Activated CD4-positive, alpha-beta T cell treated with anti-CD3 and anti-CD28 coated beads for 36 hours (primary cell): Measurements from ENCODE around the gene GLT6D1. TPM values are rescaled to one million over a fixed set of nuclear protein-coding genes. Genes with fewer than 3 reads are reported as not detected.
"Not testable (repeated sequence)": the region's sequence is repeated elsewhere in the genome, so short reads cannot be mapped to it uniquely, and the experiment has no call there.

Experiments
- ATAC-seq: fragments of 200-7000 bp; cut with Tn5 transposase; one replicate; pipeline ENCODE4 v1.10.0; 2021; ENCODE audit warnings: mild to moderate bottlenecking, moderate library complexity
- CTCF ChIA-PET: fragments of 350-600 bp; sonication (Branson Sonifier 250); formaldehyde crosslinking; loops from one replicate; lab custom pipeline; 2021; ENCODE audit warnings: antibody characterized with exemption; lab: Charles Lee
- POLR2A ChIA-PET: fragments of 350-600 bp; sonication (Branson Sonifier 250); formaldehyde crosslinking; loops from one replicate; lab custom pipeline; 2021; ENCODE audit warnings: antibody characterized with exemption, inconsistent platforms; lab: Charles Lee
- DNase-seq: peaks from one replicate; pipeline ENCODE4 v3.0.0-alpha.2; 2020
- H3K27ac Mint-ChIP-seq: one replicate; pipeline ENCODE4 v1.8.0; 2021; ENCODE audit warnings: mixed read lengths
- H3K27me3 Mint-ChIP-seq: one replicate; pipeline ENCODE4 v1.8.0; 2021; ENCODE audit warnings: mixed read lengths
- H3K36me3 Mint-ChIP-seq: one replicate; pipeline ENCODE4 v1.8.0; 2021; ENCODE audit warnings: low read depth, mixed read lengths
- H3K4me1 Mint-ChIP-seq: one replicate; pipeline ENCODE4 v1.8.0; 2021; ENCODE audit warnings: mixed read lengths
- H3K4me3 Mint-ChIP-seq: one replicate; pipeline ENCODE4 v1.8.0; 2021; ENCODE audit warnings: mild to moderate bottlenecking, moderate library complexity, mixed read lengths
- H3K9me3 Mint-ChIP-seq: one replicate; pipeline ENCODE4 v1.8.0; 2021; ENCODE audit warnings: low read depth, mixed read lengths
- intact Hi-C, 2 experiments: fragments of 100-400 bp; cut with DNase I in 1 of 2; cut with micrococcal nuclease in 1 of 2; formaldehyde crosslinking; loops; one replicate each; pipeline versions ENCODE4 v1.14.2 to v1.15.1; 2022 to 2024; cut with DNase I, micrococcal nuclease
- total RNA-seq, 2 experiments: library from RNA; stranded (reverse); gene quantifications; one replicate each; pipeline ENCODE4 v1.2.3, GENCODE V29; 2021

The GLT6D1 gene
- total RNA-seq, 2 experiments from 2014 or later, result not detected

DNA sequence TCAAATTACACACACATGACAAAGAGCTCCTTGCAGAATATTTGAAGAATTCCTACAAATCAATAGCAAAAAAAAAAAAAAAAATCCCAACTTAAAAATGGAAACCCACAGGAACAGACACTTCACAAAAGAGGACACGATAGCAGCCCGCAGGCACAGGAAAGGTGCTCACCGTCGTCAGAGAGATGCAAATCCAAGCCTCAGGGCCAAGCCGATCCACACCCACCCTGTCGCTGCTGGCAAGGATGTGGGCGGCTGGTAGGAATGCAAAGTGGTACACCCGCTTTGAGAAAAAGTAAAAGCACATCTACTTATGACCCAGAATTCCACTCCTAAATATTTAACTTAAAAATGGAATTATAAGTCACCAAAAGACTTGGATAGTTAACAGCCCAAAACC, 34.6 kb upstream of the GLT6D1 start:
- H3K27ac Mint-ChIP-seq, result no peak overlapping the region
- H3K27me3 Mint-ChIP-seq, result peaks cover 2% of the 10 kb centered on the region
- no peaks in the 10 kb centered on the region for H3K9me3 Mint-ChIP-seq
- H3K4me1 Mint-ChIP-seq, result no peaks in the 10 kb centered on the region
- POLR2A ChIA-PET, result no interaction called here
- intact Hi-C loops, result no loop called here
- H3K36me3 Mint-ChIP-seq, result no peaks in the 10 kb centered on the region
- H3K4me3 Mint-ChIP-seq, result no peak overlapping the region
- CTCF ChIA-PET, result no interaction called here
- DNase-seq (no peak), ATAC-seq (no peak)

DNA sequence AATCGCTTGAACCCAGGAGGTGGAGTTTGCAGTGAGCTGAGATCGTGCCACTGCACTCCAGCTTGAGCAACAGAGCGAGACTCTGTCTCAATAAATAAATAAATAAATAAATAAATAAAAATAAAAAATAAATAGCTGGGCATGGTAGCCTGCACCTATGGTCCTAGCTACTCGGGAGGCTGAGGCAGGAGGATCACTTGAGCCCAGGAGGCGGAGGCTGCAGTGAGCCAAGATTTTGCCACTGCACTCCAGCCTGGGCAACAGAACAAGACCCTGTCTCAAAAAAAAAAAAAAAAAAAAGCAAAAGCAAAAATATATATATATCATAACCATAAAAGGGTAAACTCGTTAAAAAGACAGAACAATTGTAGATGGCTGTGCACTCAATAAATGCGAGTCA, 33.4 kb upstream of the GLT6D1 start:
- H3K27me3 Mint-ChIP-seq, intact Hi-C loops, POLR2A ChIA-PET, H3K36me3 Mint-ChIP-seq, H3K4me3 Mint-ChIP-seq, DNase-seq, H3K9me3 Mint-ChIP-seq, H3K4me1 Mint-ChIP-seq, CTCF ChIA-PET, H3K27ac Mint-ChIP-seq, ATAC-seq: not testable (repeated sequence)

DNA sequence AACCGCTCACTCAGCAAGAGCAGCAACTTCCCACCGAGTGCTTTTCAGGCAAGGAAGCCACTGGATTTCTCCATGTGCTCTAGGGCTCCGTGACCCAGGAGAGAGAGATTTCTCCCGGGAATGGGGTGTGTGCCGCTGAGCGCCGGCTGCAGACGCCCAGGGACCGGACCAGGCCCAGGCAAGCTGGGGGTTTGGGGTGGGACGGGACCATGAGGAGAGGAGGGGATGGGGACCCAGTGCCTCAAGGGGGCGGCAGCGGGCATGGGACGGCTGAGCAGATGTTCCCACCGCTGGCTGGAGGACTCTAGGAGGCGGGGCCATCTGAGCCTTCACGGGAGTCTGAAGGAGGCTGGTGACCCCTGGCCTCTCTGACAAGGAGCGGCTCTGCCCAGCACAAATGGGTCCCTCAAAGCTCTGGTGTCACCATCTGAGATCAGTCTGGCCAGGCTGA, 32.3 kb upstream of the GLT6D1 start:
- Mint-ChIP-seq H3K9me3 (no peaks in the 10 kb centered on the region), H3K4me1 (no peaks in the 10 kb centered on the region), H3K27me3 (peaks cover 2% of the 10 kb centered on the region), H3K4me3 (no peak overlapping the region), H3K27ac (no peak overlapping the region), H3K36me3 (no peaks in the 10 kb centered on the region)
- POLR2A ChIA-PET, result no interaction called here
- ATAC-seq (no peak), DNase-seq (no peak)
- intact Hi-C loops, result no loop called here
- CTCF ChIA-PET, result no interaction called here

DNA sequence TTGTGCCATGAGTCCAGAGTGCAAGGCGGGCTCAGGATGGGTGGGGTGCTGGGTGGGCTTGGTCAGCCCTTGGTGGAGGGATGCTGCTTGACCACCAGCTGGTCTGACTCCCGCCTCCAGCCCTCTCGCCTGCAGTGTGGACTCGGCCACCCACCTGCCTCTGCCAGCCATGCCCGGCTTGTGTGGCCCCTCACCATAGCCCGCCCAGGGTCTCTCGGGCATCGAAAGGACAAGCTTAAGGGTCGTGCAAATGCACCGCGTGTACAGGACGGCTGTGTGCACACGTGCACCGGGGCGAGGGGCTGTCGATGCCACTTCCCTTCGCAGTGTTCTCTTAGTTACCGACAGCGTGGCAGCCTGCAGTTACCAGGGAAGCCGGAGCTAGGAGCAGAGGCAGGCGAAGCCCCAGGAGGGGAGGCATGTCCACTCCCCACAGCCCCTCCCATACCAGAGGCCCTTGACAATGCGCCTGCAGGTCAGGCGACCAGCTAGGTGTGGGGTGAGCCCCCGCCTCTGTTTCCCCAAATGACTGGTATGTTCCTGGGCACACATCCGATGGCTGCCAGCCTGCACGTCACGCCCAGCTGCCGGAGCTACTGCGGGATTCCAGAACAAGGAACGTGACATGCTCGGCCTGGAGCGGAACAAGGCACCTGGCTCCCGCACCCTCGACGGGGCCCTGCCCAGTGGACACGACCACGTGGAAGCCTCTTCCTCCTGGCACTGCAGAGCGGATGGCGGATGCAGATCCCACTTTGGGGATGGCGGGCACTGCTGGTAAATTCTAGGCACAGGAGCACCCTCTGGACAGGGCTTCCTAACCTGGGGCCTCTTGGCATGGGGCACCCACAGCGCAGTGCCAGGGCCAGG, 31.6 kb upstream of the GLT6D1 start:
- no peak for ATAC-seq

DNA sequence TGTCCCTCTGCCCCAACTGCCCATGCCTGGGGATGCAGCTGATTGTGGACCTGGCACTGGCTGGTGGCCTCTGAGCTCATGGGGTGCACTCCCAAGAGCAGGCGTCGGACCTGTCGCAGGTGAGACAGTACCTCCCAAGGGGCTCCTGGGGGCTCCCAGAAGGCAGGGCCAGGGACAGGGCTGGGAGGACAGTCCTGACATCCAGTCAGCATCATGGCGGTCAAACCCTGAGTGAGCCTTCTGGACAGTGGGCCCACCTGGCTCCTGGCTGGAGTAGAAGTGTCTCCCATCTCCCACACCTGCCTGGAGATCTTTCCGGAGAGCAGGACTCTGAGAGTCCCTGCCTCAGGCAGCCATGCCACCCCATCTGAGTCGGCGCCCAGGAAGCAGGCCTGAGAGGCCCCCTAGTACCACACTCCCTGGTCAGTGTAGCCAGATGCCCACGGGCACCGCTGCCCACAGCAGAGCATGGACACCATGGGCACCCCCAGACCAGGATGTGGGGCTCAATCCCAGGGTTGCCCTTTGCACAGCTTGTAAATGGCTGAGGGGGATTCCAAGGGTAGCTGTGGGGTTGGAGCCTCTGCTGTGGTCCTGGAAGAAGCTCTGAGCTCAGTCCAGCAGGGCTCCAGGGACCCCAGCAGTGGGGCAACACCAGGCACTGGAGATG, 30.4 kb upstream of the GLT6D1 start:
- H3K4me3 Mint-ChIP-seq, result no peak overlapping the region
- H3K4me1 Mint-ChIP-seq, result no peaks in the 10 kb centered on the region
- H3K27ac Mint-ChIP-seq, result no peak overlapping the region
- no peak for ATAC-seq
- DNase-seq, result no peak
- no peaks in the 10 kb centered on the region for H3K36me3 Mint-ChIP-seq
- intact Hi-C loops, result no loop called here
- H3K27me3 Mint-ChIP-seq, result peaks cover 4% of the 10 kb centered on the region
- ChIA-PET CTCF (no interaction called here), POLR2A (no interaction called here)
- no peaks in the 10 kb centered on the region for H3K9me3 Mint-ChIP-seq

More for the DNA sequence above, 31.6 kb upstream of the GLT6D1 start:
- no peaks in the 10 kb centered on the region for H3K9me3 Mint-ChIP-seq
- intact Hi-C loops, result no loop called here
- DNase-seq, result no peak
- peaks cover 4% of the 10 kb centered on the region for H3K27me3 Mint-ChIP-seq
- H3K27ac Mint-ChIP-seq, result no peak overlapping the region
- POLR2A ChIA-PET, result no interaction called here
- CTCF ChIA-PET, result no interaction called here
- H3K4me3 Mint-ChIP-seq, result no peak overlapping the region
- H3K4me1 Mint-ChIP-seq, result no peaks in the 10 kb centered on the region
- H3K36me3 Mint-ChIP-seq, result no peaks in the 10 kb centered on the region

DNA sequence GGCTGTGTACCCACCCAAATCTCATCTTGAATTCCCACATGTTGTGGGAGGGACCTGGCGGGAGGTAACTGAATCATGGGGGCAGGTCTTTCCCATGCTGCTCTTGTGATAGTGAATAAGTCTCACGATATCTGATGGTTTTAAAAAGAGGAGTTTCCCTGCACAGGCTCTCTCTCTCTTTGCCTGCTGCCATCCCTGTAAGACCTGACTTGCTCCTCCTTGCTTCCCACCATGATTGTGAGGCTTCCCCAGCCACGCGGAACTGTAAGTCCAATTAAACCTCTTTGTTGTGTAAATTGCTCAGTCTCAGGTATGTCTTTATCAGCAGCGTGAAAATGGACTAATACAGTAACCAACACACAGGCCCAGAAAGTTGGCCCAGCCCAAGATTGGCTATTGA, 29.7 kb upstream of the GLT6D1 start:
- DNase-seq, H3K4me3 Mint-ChIP-seq, H3K9me3 Mint-ChIP-seq, CTCF ChIA-PET, ATAC-seq, H3K36me3 Mint-ChIP-seq, H3K27me3 Mint-ChIP-seq, H3K27ac Mint-ChIP-seq, POLR2A ChIA-PET, H3K4me1 Mint-ChIP-seq, intact Hi-C loops: not testable (repeated sequence)

DNA sequence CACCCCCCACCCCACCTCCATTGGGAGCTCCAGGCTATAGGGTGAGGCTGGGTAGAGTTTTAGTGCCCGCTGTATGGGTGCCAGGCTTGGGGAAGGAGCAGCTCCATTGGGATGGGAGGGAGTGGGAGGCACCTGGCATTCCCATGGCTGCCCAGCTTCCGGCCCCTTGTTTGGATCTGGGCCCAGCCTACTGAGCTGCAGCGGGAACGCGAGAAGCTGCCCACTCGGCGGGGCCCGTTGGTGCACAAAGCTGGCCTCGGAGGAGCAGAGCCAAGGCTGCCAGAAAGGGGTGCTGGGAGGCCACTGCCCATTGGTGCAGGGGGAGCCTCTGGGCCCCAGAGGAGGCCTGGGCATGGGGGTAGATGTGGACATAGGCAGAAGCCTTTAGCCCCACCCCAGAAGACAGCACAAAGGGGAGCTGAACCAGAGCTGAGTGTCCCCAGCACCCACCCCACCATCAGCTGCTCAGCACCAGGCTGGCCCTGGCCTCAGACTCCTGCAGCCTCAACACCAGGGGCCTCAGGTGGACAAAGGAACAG, 28.2 kb upstream of the GLT6D1 start:
- H3K9me3 Mint-ChIP-seq, result no peaks in the 10 kb centered on the region
- no peaks in the 10 kb centered on the region for H3K4me1 Mint-ChIP-seq
- CTCF ChIA-PET, result interaction anchor here (0.6 kb wide), 1 partner anchor 215 kb away, joined by 3 read pairs; no protein-coding TSS in a partner anchor
- no peaks in the 10 kb centered on the region for H3K36me3 Mint-ChIP-seq
- POLR2A ChIA-PET, result no interaction called here
- DNase-seq (no peak), ATAC-seq (no peak)
- H3K4me3 Mint-ChIP-seq, result no peak overlapping the region
- no peak overlapping the region for H3K27ac Mint-ChIP-seq
- peaks cover 4% of the 10 kb centered on the region for H3K27me3 Mint-ChIP-seq
- intact Hi-C loops, result no loop called here

DNA sequence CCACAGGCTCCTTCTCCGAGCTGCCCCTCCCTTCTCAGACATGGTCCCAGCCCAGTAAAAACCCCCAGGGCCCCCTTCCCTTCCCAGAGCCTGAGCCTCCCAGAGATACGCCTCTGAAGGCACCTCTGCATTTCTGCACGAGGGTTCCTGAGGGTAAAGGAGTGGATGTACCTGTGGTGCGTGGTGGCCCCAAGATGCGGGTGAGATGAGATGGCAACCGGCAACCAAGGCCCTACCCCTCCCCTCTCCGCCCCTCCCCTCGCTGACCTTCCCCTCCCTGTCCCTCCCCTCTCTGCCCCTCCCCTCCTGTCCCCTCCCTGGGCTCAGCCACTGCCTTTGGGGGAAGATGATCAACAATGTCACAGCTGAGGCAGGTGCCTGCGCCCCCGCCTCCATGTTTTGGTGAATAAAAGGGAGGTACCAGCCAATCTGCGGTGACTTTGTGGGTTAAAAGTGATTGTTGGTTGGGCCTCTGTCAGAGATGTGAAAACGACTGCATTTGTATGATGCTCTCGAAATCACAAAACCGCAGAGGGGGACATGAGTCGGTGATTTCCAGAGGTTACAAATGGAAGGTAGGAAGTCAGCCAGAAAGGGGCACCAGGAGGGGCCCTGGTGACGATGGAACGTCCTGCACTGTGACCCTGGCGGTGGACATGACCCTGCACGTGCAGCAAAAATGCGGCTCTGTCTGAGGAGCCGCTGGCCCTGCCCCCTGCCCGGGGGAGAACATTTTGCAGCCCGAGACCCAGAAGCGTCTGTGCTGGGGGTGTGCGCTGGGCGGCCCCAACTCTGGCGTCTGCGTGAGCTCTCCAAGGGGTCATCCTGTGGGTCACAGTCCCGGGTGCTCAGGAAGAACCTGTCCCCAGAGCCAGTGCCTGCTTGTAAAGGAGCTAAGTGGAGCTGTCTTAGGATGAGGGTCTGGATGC, 27.5 kb upstream of the GLT6D1 start:
- Mint-ChIP-seq H3K4me3 (no peak overlapping the region), H3K36me3 (no peaks in the 10 kb centered on the region), H3K9me3 (no peaks in the 10 kb centered on the region), H3K4me1 (no peaks in the 10 kb centered on the region), H3K27me3 (peaks cover 2% of the 10 kb centered on the region), H3K27ac (no peak overlapping the region)
- ChIA-PET CTCF (interaction anchor here (0.6 kb wide), 1 partner anchor 214 kb away, joined by 3 read pairs; no protein-coding TSS in a partner anchor), POLR2A (no interaction called here)
- intact Hi-C loops, result no loop called here
- DNase-seq, result no peak
- ATAC-seq, result no peak

DNA sequence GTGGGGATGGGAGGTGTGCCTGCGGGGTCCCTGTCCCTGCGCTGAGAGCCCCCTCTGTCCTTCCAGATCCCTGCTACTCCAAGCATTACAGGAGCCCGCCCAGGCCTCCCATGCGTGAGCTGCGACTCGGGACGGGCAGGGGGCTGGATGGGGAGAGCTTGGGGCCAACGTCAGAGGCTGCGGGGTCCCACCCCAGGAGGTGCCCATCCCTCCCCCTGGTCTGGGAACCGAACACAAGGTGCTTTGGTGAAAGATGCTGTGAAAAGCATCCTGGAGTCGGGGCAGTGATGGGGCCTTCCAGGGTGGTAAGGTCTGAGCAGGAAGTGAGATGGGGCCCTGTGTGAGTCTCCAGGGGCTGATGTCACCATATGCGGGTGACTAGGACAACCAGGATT, 26.5 kb upstream of the GLT6D1 start:
- H3K4me3 Mint-ChIP-seq, result no peak overlapping the region
- DNase-seq, result no peak
- H3K4me1 Mint-ChIP-seq, result no peaks in the 10 kb centered on the region
- POLR2A ChIA-PET, result no interaction called here
- H3K27me3 Mint-ChIP-seq, result peaks cover 2% of the 10 kb centered on the region
- CTCF ChIA-PET, result no interaction called here
- ATAC-seq, result no peak
- intact Hi-C loops, result no loop called here
- H3K27ac Mint-ChIP-seq, result no peak overlapping the region
- no peaks in the 10 kb centered on the region for H3K36me3 Mint-ChIP-seq
- no peaks in the 10 kb centered on the region for H3K9me3 Mint-ChIP-seq

DNA sequence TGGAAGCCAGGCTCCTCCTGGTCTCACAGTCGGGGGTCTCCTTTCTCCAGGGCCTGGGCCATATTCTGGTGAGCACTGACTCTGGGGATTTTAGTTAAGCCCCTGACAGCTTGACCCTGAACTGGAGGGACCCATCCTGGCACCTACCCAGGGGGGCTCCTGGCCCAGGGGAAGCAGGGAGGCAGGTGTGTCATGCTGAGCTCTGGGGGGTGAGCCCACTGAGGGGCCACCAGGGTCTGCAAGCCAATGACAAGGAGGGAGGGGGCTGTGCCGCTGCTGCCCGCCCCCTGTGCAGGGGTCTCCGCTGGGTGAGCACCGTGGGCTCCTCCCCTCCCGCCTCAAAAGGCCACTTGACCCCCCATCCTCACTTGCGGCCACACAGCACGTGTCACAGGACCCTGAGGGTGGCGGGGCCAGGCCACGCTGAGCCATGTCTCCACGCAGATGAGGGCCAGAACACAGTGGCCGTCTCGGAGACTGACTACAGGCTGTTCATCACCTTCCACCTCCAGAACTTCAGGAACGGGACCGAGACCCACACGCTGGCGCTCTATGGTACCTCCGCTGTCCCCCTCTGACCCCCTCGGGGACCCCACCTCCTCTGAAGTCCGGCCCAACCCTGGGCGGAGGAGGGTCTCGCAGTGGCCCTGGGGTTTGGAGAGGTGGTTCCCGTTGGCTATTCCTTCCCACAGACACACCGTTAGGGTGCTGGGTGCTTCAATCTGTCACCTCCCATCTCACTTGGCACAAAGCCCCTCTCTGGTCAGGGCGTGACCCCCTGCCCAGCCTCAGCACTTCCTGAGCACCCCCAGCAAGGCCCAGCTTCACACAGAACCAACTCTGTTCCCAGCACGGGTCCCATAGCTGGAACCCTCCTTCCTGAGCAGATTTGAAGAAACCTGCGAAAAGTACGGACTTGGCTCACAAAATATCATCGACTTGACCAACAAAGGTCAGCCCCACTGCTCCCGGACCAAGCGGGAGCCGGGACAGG, 25.8 kb upstream of the GLT6D1 start:
- H3K27ac Mint-ChIP-seq, result no peak overlapping the region
- ChIA-PET POLR2A (no interaction called here), CTCF (no interaction called here)
- H3K9me3 Mint-ChIP-seq, result no peaks in the 10 kb centered on the region
- H3K27me3 Mint-ChIP-seq, result peaks cover 2% of the 10 kb centered on the region
- no peaks in the 10 kb centered on the region for H3K36me3 Mint-ChIP-seq
- H3K4me3 Mint-ChIP-seq, result no peak overlapping the region
- intact Hi-C loops, result no loop called here
- H3K4me1 Mint-ChIP-seq, result no peaks in the 10 kb centered on the region
- DNase-seq (no peak), ATAC-seq (no peak)
